Keratinocyte (primary cell): ENCODE measurements around the gene PANK1. TPM values are rescaled to one million over a fixed set of nuclear protein-coding genes. Genes with fewer than 3 reads are reported as not detected.

Source experiments
- DNase-seq: peaks from one replicate; pipeline ENCODE4 v3.0.0-alpha.2; 2011; ENCODE audit warnings: low read depth, missing footprints, low spot score
- FAIRE-seq: peaks from 2 replicates; lab custom pipeline; 2011; peaks lifted over from hg19 to GRCh38; lab: Jason Lieb, UNC
- H2AFZ ChIP-seq: 2 replicates; pipeline ENCODE4 v1.6.0; 2012; ENCODE audit warnings: low read length, control low read depth, inconsistent platforms; ENCODE audit not compliant: control insufficient read depth
- H3K27ac ChIP-seq: 2 replicates; pipeline ENCODE4 v1.5.1; 2011; ENCODE audit warnings: low read length; ENCODE audit not compliant: control insufficient read depth, insufficient read depth
- H3K27me3 ChIP-seq: 3 replicates; pipeline ENCODE4 v1.6.0; 2011; ENCODE audit warnings: low read length; ENCODE audit not compliant: control insufficient read depth, insufficient read depth; ENCODE audit errors: extremely low read depth
- H3K36me3 ChIP-seq, 2 experiments: 2 replicates in 1 of 2; 3 replicates in 1 of 2; pipeline ENCODE4 v1.5.1; 2011; ENCODE audit warnings: low read length in 2 of 2, mild to moderate bottlenecking in 1 of 2; ENCODE audit not compliant: control insufficient read depth in 2 of 2, insufficient read depth in 2 of 2; ENCODE audit errors: extremely low read depth in 1 of 2
- H3K4me1 ChIP-seq: 3 replicates; pipeline ENCODE4 v1.5.1; 2011; ENCODE audit warnings: low read length; ENCODE audit not compliant: control insufficient read depth, insufficient read depth; ENCODE audit errors: extremely low read depth
- H3K4me2 ChIP-seq: 3 replicates; pipeline ENCODE4 v1.6.0; 2011; ENCODE audit warnings: low read depth, low read length; ENCODE audit not compliant: control insufficient read depth, insufficient read depth; ENCODE audit errors: extremely low read depth
- H3K4me3 ChIP-seq, 3 experiments: fragments of 200-600 bp in 1 of 3; sonication (generic) in 1 of 3; 2 replicates in 2 of 3; 3 replicates in 1 of 3; pipeline ENCODE4 v1.5.1; 2011 to 2016; ENCODE audit warnings: low read length in 3 of 3, mild to moderate bottlenecking in 3 of 3, control low read depth in 2 of 3, inconsistent platforms in 1 of 3, low read depth in 1 of 3, mixed read lengths in 1 of 3, mixed run types in 1 of 3, moderate library complexity in 1 of 3; ENCODE audit not compliant: control insufficient read depth in 2 of 3, insufficient read depth in 2 of 3; ENCODE audit errors: extremely low read depth in 1 of 3
- H3K79me2 ChIP-seq: 2 replicates; pipeline ENCODE4 v1.6.0; 2012; ENCODE audit warnings: low read length; ENCODE audit not compliant: control insufficient read depth, insufficient read depth
- H3K9ac ChIP-seq: 3 replicates; pipeline ENCODE4 v1.6.0; 2011; ENCODE audit warnings: low read length; ENCODE audit not compliant: control insufficient read depth, insufficient read depth; ENCODE audit errors: extremely low read depth
- H3K9me1 ChIP-seq: 3 replicates; pipeline ENCODE4 v1.6.0; 2011; ENCODE audit warnings: low read length; ENCODE audit not compliant: control insufficient read depth, insufficient read depth; ENCODE audit errors: extremely low read depth
- H3K9me3 ChIP-seq: 2 replicates; pipeline ENCODE4 v1.5.1; 2012; ENCODE audit warnings: low read depth, low read length; ENCODE audit not compliant: control insufficient read depth
- H4K20me1 ChIP-seq: 3 replicates; pipeline ENCODE4 v1.6.0; 2011; ENCODE audit warnings: low read length; ENCODE audit not compliant: control insufficient read depth, insufficient read depth; ENCODE audit errors: extremely low read depth
- EZH2 ChIP-seq: IDR thresholded peaks from one replicate; pipeline ENCODE4 v1.6.1; 2012; ENCODE audit warnings: inconsistent platforms, mild to moderate bottlenecking, low read length, moderate library complexity
- dilution Hi-C: fragments of 300-500 bp; cut with MboI; formaldehyde crosslinking; loops from one replicate; pipeline ENCODE4 v1.7.0; 2020; ENCODE audit warnings: low sequenced_read_pairs; ENCODE audit not compliant: extremely low pct_ligation_motif_present
- polyA plus RNA-seq, 5 experiments: library from polyadenylated mRNA; depleted of rRNA in 3 of 5; stranded (reverse) in 3 of 5; stranded (forward) in 1 of 5; unstranded in 1 of 5; fragments of >200 nt; gene quantifications; 1 replicate in 1 of 5; 2 replicates in 3 of 5; 3 replicates in 1 of 5; pipeline versions ENCODE4 v1.2.1 to v1.2.3, GENCODE V29; 2011 to 2012; ENCODE audit warnings: missing spikeins in 2 of 5, low read depth in 1 of 5, low replicate concordance in 1 of 5
- TF ChIP-seq, protein P1 (sequence below), 3 experiments: IDR thresholded peaks in 1 of 3; conservative IDR thresholded peaks in 1 of 3; optimal IDR thresholded peaks in 1 of 3; 2 replicates in 2 of 3; 3 replicates in 1 of 3; pipeline versions ENCODE3 to v1.5.1; 2011; ENCODE audit warnings: low read length in 3 of 3, mild to moderate bottlenecking in 3 of 3, moderate library complexity in 2 of 3, control low read depth in 1 of 3, inconsistent platforms in 1 of 3; ENCODE audit not compliant: insufficient read depth in 2 of 3; ENCODE audit errors: extremely low read depth in 1 of 3

PANK1 gene
- polyA plus RNA-seq, 1 donor (not counting 4 experiments of a cell fraction or from before 2014, with no cell fraction given) = 9.5 TPM

DNA sequence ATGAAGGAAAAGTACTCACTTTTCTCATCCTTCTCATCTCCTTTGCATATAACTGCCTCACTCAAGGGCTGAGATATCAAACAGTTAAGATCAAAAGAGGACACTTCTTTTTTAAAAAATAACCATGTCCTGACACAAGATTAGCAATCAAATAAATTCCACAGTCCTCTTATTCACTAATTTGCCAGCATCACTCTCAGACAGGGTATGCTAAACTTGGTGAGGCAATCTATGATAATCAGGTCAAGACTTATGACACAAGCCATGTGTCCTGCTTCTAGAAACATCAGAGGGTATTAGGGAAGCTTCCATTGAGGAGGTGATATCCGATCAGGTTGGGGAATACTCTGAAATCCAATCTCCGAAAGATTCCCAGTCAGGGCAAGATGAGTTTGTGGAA is 10.4 kb downstream of the PANK1 start:
- Histone ChIP-seq H3K9me3 (no peaks in the 10 kb centered on the region), H3K4me1 (peaks cover 11% of the 10 kb centered on the region), H3K9me1 (no peaks in the 10 kb centered on the region), H2AFZ (no peak overlapping the region), H3K4me2 (no peak overlapping the region), H3K27ac (no peak overlapping the region), H4K20me1 (no peaks in the 10 kb centered on the region), H3K27me3 (no peaks in the 10 kb centered on the region), H3K36me3 (peaks cover 0 to 10% of the 10 kb centered on the region in 2 experiments), H3K4me3 (no peak overlapping the region), H3K9ac (no peak overlapping the region), H3K79me2 (peaks cover 29% of the 10 kb centered on the region)
- DNase-seq (no peak), FAIRE-seq (no peak)
- TF ChIP-seq, protein P1, sequence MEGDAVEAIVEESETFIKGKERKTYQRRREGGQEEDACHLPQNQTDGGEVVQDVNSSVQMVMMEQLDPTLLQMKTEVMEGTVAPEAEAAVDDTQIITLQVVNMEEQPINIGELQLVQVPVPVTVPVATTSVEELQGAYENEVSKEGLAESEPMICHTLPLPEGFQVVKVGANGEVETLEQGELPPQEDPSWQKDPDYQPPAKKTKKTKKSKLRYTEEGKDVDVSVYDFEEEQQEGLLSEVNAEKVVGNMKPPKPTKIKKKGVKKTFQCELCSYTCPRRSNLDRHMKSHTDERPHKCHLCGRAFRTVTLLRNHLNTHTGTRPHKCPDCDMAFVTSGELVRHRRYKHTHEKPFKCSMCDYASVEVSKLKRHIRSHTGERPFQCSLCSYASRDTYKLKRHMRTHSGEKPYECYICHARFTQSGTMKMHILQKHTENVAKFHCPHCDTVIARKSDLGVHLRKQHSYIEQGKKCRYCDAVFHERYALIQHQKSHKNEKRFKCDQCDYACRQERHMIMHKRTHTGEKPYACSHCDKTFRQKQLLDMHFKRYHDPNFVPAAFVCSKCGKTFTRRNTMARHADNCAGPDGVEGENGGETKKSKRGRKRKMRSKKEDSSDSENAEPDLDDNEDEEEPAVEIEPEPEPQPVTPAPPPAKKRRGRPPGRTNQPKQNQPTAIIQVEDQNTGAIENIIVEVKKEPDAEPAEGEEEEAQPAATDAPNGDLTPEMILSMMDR (optimal IDR thresholded peaks at IDR 0.05 in 1 of 3, IDR thresholded peaks at IDR 0.05 in 1 of 3, conservative IDR thresholded peaks at IDR 0.05 in 1 of 3; ENCODE audit: extremely low read depth in 1 of 3, insufficient read depth in 2 of 3, low read length in 3 of 3) = no peak
- TF ChIP-seq EZH2 = no peak
- dilution Hi-C loops = no loop called here

DNA sequence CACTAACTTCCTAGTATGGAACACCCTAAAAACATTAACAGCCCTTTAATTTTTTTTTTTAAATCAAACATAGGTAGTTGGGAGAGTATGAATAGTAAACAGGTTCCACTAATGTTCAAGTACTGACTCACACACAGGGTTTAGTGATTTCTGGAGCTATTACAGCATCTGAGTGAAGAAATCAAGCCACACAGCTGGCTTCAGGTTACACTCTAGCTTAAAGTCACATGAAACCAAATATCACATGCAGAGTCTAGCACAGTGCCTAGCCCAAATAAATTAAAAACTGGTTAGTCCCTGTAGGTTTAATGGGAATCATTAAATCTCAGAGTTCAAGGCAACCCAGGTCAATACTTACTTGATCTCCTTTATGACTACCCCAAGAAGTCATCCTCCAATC is 11.6 kb downstream of the PANK1 start:
- DNase-seq = no peak
- dilution Hi-C loops = no loop called here
- Histone ChIP-seq H3K9ac (no peak overlapping the region), H3K9me3 (no peaks in the 10 kb centered on the region), H3K4me2 (peak overlapping the region; percentile 7), H3K79me2 (peaks cover 20% of the 10 kb centered on the region), H3K27me3 (no peaks in the 10 kb centered on the region), H3K9me1 (no peaks in the 10 kb centered on the region), H3K27ac (peak overlapping the region; percentile 51), H2AFZ (no peak overlapping the region), H4K20me1 (no peaks in the 10 kb centered on the region), H3K36me3 (peaks cover 0 to 10% of the 10 kb centered on the region in 2 experiments), H3K4me3 (no peak overlapping the region), H3K4me1 (peaks cover 11% of the 10 kb centered on the region)
- no peak for TF ChIP-seq EZH2
- TF ChIP-seq, protein P1 (optimal IDR thresholded peaks at IDR 0.05 in 1 of 3, IDR thresholded peaks at IDR 0.05 in 1 of 3, conservative IDR thresholded peaks at IDR 0.05 in 1 of 3; ENCODE audit: extremely low read depth in 1 of 3, insufficient read depth in 2 of 3, low read length in 3 of 3) = no peak
- peak; percentile 5 for FAIRE-seq
